H54 (cell line): ENCODE measurements around the gene RHCG.

ENCODE experiments used
- DNase-seq: peaks from one replicate; pipeline ENCODE4 v3.0.0; 2011; ENCODE audit warnings: low spot score, mixed read lengths; ENCODE audit not compliant: insufficient read length
- FAIRE-seq: peaks from 3 replicates; lab custom pipeline; 2011; peaks lifted over from hg19 to GRCh38; lab: Jason Lieb, UNC
- POLR2A ChIP-seq: IDR thresholded peaks from 2 replicates; pipeline ENCODE4 v1.6.1; 2011; ENCODE audit warnings: low read depth, mild to moderate bottlenecking, low read length

Gene RHCG

GRCh38 chr15:89515477-89515876, 19.1 kb upstream of the RHCG start:
- no peak for TF ChIP-seq POLR2A
- FAIRE-seq: no peak
- DNase-seq: no peak

GRCh38 chr15:89514596-89515406, 18.4 kb upstream of the RHCG start:
- TF ChIP-seq POLR2A: no peak
- FAIRE-seq: no peak
- no peak for DNase-seq

- DNase-seq (no peak), FAIRE-seq (no peak)
- no peak for TF ChIP-seq POLR2A
Measured at GRCh38 chr15:89514186-89514585, 17.8 kb upstream of the RHCG start.

GRCh38 chr15:89513284-89513683, 16.9 kb upstream of the RHCG start:
- FAIRE-seq (no peak), DNase-seq (no peak)
- no peak for TF ChIP-seq POLR2A

GRCh38 chr15:89512631-89513030, 16.2 kb upstream of the RHCG start:
- TF ChIP-seq POLR2A: no peak
- DNase-seq (no peak), FAIRE-seq (no peak)

- FAIRE-seq: no peak
- no peak for DNase-seq
- TF ChIP-seq POLR2A: no peak
Measured at GRCh38 chr15:89506026-89506686, 9.8 kb upstream of the RHCG start.

GRCh38 chr15:89504166-89504565, 7.8 kb upstream of the RHCG start:
- no peak for TF ChIP-seq POLR2A
- no peak for DNase-seq
- FAIRE-seq: no peak

- FAIRE-seq: no peak
Measured at GRCh38 chr15:89502867-89503595, 6.6 kb upstream of the RHCG start.

GRCh38 chr15:89501646-89502045, 5.3 kb upstream of the RHCG start:
- DNase-seq (no peak), FAIRE-seq (no peak)
- TF ChIP-seq POLR2A: no peak

More at GRCh38 chr15:89502867-89503595, 6.6 kb upstream of the RHCG start:
- TF ChIP-seq POLR2A: no peak
- DNase-seq: no peak

- no peak for FAIRE-seq
- no peak for DNase-seq
- TF ChIP-seq POLR2A: no peak
Measured at GRCh38 chr15:89500397-89501270, 4.3 kb upstream of the RHCG start.

- FAIRE-seq: no peak
- no peak for TF ChIP-seq POLR2A
- DNase-seq: no peak
Measured at GRCh38 chr15:89499156-89499555, 2.8 kb upstream of the RHCG start.

- no peak for FAIRE-seq
- no peak for DNase-seq
- no peak for TF ChIP-seq POLR2A
Measured at GRCh38 chr15:89498574-89498906, 2.2 kb upstream of the RHCG start.

GRCh38 chr15:89497231-89497630, 848 bp upstream of the RHCG start:
- FAIRE-seq (no peak), DNase-seq (no peak)
- TF ChIP-seq POLR2A: no peak
